Peyer's patch (tissue), 4 donors: ENCODE data around the gene LRRC47.

Experiments used
- POLR2A ChIP-seq, 2 donors: fragments of 450-650 bp; IDR thresholded peaks; one replicate each; pipeline ENCODE4 v1.5.1; 2017; ENCODE audit warnings: antibody characterized with exemption in 2 of 2, mild to moderate bottlenecking in 2 of 2, moderate library complexity in 2 of 2
- TF ChIP-seq, protein P1 (sequence below), 6 experiments: fragments of 450-650 bp in 4 of 6; fragments of 200-600 bp in 2 of 6; sonication (generic) in 1 of 6; IDR thresholded peaks; one replicate each; pipeline ENCODE4 v1.5.1; 2017 to 2019; ENCODE audit warnings: antibody characterized with exemption in 6 of 6, mild to moderate bottlenecking in 3 of 6, moderate library complexity in 1 of 6

DNA sequence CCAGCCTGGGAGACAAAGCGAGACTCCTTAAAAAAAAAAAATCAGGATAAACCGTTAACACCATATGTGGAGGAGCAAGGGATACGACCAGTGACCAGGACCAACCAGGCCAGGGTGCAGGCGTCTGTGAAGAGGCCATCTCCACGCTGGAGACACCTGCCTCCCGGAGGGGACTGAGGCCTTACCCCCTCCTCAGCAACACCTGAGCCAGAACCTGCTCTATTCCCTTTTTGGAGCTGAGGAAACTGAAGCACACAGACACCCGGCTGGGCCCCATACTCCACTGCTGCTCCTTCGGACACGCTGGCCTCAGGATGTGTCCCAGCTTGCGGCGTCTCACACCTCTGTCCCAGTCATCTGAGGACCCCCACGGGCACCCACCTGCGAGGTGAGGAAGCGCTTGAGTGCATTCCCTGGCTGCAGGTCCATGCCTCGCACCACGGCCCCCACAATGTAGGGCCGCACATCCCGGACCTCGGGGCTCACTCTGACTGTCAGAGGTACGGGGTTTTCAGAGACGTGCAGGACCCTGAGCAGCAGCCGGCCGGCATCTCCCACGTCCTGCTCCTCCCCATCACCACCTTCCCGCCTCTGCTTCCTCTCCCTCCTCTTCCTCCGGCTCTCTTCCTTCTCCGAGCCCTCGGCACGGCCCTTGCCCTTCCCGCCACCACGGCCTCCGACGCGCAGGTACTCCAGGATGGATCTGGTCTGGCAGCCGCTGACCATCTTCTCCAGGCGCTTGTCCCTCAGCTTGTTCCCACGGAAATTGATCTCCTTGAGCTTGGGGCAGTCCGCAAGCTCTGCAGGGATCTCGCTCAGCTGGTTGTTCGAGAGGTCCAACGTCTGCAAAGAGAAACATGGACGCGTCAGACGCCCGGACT is 9.6 kb downstream of the LRRC47 start:
- TF ChIP-seq, protein P1, sequence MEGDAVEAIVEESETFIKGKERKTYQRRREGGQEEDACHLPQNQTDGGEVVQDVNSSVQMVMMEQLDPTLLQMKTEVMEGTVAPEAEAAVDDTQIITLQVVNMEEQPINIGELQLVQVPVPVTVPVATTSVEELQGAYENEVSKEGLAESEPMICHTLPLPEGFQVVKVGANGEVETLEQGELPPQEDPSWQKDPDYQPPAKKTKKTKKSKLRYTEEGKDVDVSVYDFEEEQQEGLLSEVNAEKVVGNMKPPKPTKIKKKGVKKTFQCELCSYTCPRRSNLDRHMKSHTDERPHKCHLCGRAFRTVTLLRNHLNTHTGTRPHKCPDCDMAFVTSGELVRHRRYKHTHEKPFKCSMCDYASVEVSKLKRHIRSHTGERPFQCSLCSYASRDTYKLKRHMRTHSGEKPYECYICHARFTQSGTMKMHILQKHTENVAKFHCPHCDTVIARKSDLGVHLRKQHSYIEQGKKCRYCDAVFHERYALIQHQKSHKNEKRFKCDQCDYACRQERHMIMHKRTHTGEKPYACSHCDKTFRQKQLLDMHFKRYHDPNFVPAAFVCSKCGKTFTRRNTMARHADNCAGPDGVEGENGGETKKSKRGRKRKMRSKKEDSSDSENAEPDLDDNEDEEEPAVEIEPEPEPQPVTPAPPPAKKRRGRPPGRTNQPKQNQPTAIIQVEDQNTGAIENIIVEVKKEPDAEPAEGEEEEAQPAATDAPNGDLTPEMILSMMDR (IDR thresholded peaks at IDR 0.05), result no peak
- no peak for TF ChIP-seq POLR2A (IDR thresholded peaks at IDR 0.05)
